Mesendoderm (in vitro differentiated cells): ENCODE measurements around the gene SPINK6.

Experiments used
- DNase-seq: peaks from one replicate; pipeline ENCODE4 v3.0.0; 2013
- H2AK5ac ChIP-seq: 2 replicates; pipeline ENCODE4 v1.6.1; 2013; ENCODE audit warnings: low read length, inconsistent platforms
- H2BK120ac ChIP-seq: 2 replicates; pipeline ENCODE4 v1.6.1; 2013; ENCODE audit warnings: low read depth, mild to moderate bottlenecking, low read length, moderate library complexity, mixed read lengths
- H2BK15ac ChIP-seq: replicated peaks from 2 replicates; pipeline ENCODE4 v1.6.1; 2013; ENCODE audit warnings: low read depth, mild to moderate bottlenecking, moderate library complexity
- H2BK5ac ChIP-seq: 2 replicates; pipeline ENCODE4 v1.6.1; 2013; ENCODE audit warnings: low read length, inconsistent platforms
- H3K18ac ChIP-seq: 2 replicates; pipeline ENCODE4 v1.6.1; 2013; ENCODE audit warnings: mild to moderate bottlenecking, low read length, mixed read lengths
- H3K23ac ChIP-seq: one replicate; pipeline ENCODE4 v1.6.1; 2013; ENCODE audit warnings: low read length
- H3K27ac ChIP-seq: 2 replicates; pipeline ENCODE4 v1.5.1; 2013; ENCODE audit warnings: low read depth, mild to moderate bottlenecking, inconsistent platforms, low read length, moderate library complexity
- H3K27me3 ChIP-seq: 2 replicates; pipeline ENCODE4 v1.6.1; 2013; ENCODE audit warnings: low read length, control low read depth, mild to moderate bottlenecking, inconsistent platforms; ENCODE audit not compliant: insufficient read depth, poor library complexity
- H3K36me3 ChIP-seq: 2 replicates; pipeline ENCODE4 v1.6.1; 2013; ENCODE audit warnings: low read length, inconsistent platforms; ENCODE audit not compliant: control insufficient read depth, insufficient read depth
- H3K4ac ChIP-seq: one replicate; pipeline ENCODE4 v1.6.1; 2013; ENCODE audit warnings: low read depth, mild to moderate bottlenecking, low read length, moderate library complexity
- H3K4me1 ChIP-seq: 2 replicates; pipeline ENCODE4 v1.6.1; 2013; ENCODE audit warnings: low read depth, low read length, inconsistent platforms; ENCODE audit not compliant: control insufficient read depth
- H3K4me2 ChIP-seq: 2 replicates; pipeline ENCODE4 v1.6.1; 2013; ENCODE audit warnings: low read length
- H3K4me3 ChIP-seq: 2 replicates; pipeline ENCODE4 v1.5.1; 2013; ENCODE audit warnings: mild to moderate bottlenecking, low read length
- H3K56ac ChIP-seq: one replicate; pipeline ENCODE4 v1.6.1; 2013; ENCODE audit warnings: low read length
- H3K79me1 ChIP-seq: 2 replicates; pipeline ENCODE4 v1.6.1; 2013; ENCODE audit warnings: low read length, inconsistent platforms
- H3K79me2 ChIP-seq: 2 replicates; pipeline ENCODE4 v1.6.1; 2013; ENCODE audit warnings: mild to moderate bottlenecking, low read length; ENCODE audit not compliant: control insufficient read depth, insufficient read depth
- H3K9ac ChIP-seq: 2 replicates; pipeline ENCODE4 v1.6.1; 2013; ENCODE audit warnings: low read length, inconsistent platforms
- H4K5ac ChIP-seq: one replicate; pipeline ENCODE4 v1.6.1; 2013; ENCODE audit warnings: low read length
- H4K8ac ChIP-seq: one replicate; pipeline ENCODE4 v1.6.1; 2013; ENCODE audit warnings: low read depth, mild to moderate bottlenecking, control low read depth, low read length, moderate library complexity
- WGBS: extraction: QIAGEN DNeasy Blood & Tissue Kit; methylation state at CpG from one replicate; pipeline ENCODE4 v1.1.7; 2013; ENCODE audit warnings: low lambda C conversion rate, missing lambda C conversion rate; ENCODE audit not compliant: insufficient coverage; ENCODE audit errors: extremely low coverage; 5-methylcytosine and 5-hydroxymethylcytosine counted together

Gene SPINK6

DNA sequence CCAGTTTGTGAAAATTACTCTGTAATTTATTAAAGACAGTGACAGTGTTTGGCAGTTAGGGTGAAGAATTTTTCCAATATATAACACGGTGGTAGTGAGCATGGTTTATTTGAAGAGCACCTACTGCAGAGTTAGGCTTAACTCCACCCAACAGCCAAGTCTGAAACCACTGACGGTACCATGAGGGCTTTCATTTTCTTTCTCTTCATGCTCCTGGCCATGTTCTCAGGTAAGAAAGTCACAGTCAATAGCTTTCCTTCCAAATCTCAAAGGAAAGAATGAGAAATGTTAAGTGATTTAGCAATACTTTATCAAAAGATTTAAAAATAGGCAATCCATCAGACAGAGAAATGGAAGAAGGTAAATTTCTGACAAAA is 35.6 kb downstream of the SPINK6 start, which contains the start of gene MARCOL:
TSS of gene MARCOL (plus strand) at position 108 of the 377 bp plus-strand sequence. CDS start at position 181, 73 bp downstream.
- Histone ChIP-seq H3K56ac (no peak within 1 kb of the TSS), H4K8ac (no peak within 1 kb of the TSS), H3K4me3 (no peak within 1 kb of the TSS), H3K23ac (no peak within 1 kb of the TSS), H3K27ac (no peak within 1 kb of the TSS), H3K9ac (no peak within 1 kb of the TSS), H3K36me3 (no peaks in the 10 kb centered on the region), H2BK15ac (no peak within 1 kb of the TSS), H4K5ac (no peak within 1 kb of the TSS), H2AK5ac (no peak within 1 kb of the TSS), H2BK120ac (no peak within 1 kb of the TSS), H2BK5ac (no peak within 1 kb of the TSS), H3K79me1 (no peaks in the 10 kb centered on the region), H3K4me2 (no peak within 1 kb of the TSS), H3K79me2 (no peaks in the 10 kb centered on the region), H3K4me1 (no peaks in the 10 kb centered on the region), H3K4ac (no peak within 1 kb of the TSS), H3K27me3 (no peaks in the 10 kb centered on the region), H3K18ac (no peak within 1 kb of the TSS)
- no CpG with 5 or more reads among the region's 2 CpGs for WGBS
- DNase-seq, result no peak

DNA sequence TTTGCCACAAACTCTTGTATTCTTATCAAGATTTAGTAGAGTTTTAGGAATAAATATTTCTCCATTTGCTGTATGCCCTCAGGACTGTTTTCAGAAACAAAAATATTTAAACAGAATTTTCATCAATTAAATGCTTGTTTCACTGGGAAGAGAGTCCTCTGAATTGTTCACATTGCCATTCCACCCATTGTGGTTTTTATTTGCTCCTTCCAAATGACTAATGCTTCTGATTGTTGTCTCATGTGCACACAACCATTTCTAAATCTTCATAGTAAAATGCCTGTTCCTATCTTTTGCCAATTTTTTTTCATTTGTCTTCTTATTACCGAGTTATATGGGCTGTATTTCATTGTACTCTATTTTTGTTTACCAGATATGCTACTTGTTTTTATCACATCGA is 46.1 kb downstream of the SPINK6 start:
- no peaks in the 10 kb centered on the region for H3K27me3 ChIP-seq
- H3K23ac ChIP-seq, result no peak overlapping the region
- H3K4me3 ChIP-seq, result no peak overlapping the region
- WGBS, result no CpG with 5 or more reads among the region's 2 CpGs
- DNase-seq, result no peak
- H3K36me3 ChIP-seq, result no peaks in the 10 kb centered on the region
- no peak overlapping the region for H3K4ac ChIP-seq
- no peaks in the 10 kb centered on the region for H3K4me1 ChIP-seq
- H3K18ac ChIP-seq, result no peak overlapping the region
- no peaks in the 10 kb centered on the region for H3K79me1 ChIP-seq
- H2BK5ac ChIP-seq, result no peak overlapping the region
- H2BK120ac ChIP-seq, result no peak overlapping the region
- H3K9ac ChIP-seq, result no peak overlapping the region
- H4K8ac ChIP-seq, result no peak overlapping the region
- no peak overlapping the region for H3K4me2 ChIP-seq
- H2AK5ac ChIP-seq, result no peak overlapping the region
- no peak overlapping the region for H3K56ac ChIP-seq
- no peak overlapping the region for H4K5ac ChIP-seq
- H3K79me2 ChIP-seq, result no peaks in the 10 kb centered on the region
- H3K27ac ChIP-seq, result no peak overlapping the region
- H2BK15ac ChIP-seq, result no peak overlapping the region

DNA sequence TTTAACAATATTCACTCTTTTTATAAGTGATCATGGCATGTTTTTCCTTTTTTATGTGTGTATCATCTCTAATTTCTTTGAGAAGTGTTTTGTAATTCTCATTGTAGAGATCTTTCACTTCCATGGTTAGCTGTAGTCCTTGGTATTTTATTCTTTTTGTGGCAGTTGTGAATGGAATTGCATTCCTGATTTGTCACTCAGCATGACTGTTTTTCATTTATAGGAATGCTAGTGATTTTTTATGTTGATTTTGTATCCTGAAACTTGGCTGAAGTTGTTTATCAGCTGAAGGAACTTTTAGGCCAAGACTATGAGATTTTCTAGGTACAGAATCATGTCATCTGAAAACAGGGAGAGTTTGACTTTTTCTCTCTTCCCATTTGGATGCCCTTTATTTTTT is 52.6 kb downstream of the SPINK6 start:
- no peak overlapping the region for H4K8ac ChIP-seq
- no peak overlapping the region for H3K27ac ChIP-seq
- no peak overlapping the region for H3K18ac ChIP-seq
- H3K4me2 ChIP-seq, result no peak overlapping the region
- H2BK120ac ChIP-seq, result no peak overlapping the region
- no peak overlapping the region for H3K23ac ChIP-seq
- H4K5ac ChIP-seq, result no peak overlapping the region
- no peak overlapping the region for H3K4me3 ChIP-seq
- H3K9ac ChIP-seq, result no peak overlapping the region
- H2BK5ac ChIP-seq, result no peak overlapping the region
- no peak overlapping the region for H3K4ac ChIP-seq
- H3K36me3 ChIP-seq, result no peaks in the 10 kb centered on the region
- DNase-seq, result no peak
- no peak overlapping the region for H2AK5ac ChIP-seq
- no peaks in the 10 kb centered on the region for H3K79me1 ChIP-seq
- H3K4me1 ChIP-seq, result no peaks in the 10 kb centered on the region
- no peaks in the 10 kb centered on the region for H3K79me2 ChIP-seq
- H3K56ac ChIP-seq, result no peak overlapping the region
- no peaks in the 10 kb centered on the region for H3K27me3 ChIP-seq
- no peak overlapping the region for H2BK15ac ChIP-seq

DNA sequence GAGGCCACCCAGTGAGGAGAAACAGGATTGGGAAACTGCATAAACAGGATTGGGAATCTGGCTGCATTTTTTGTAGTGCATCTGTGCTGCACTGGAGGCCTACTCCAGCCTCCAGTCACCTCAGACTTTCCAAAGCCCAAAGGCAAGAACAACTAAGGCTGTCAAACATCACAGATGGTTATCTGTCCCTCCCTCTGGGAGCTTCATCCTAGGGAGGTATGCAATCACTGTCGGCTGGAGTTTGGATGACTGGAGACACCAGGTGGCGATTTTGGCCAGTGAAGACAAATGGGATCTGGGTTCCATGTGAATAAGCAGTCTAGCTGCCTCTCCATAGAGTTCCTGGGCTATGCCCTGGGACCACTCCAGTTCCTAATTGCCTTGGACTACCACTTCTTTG is 56.4 kb downstream of the SPINK6 start:
- Histone ChIP-seq H3K9ac (no peak overlapping the region), H3K4me2 (no peak overlapping the region), H3K36me3 (no peaks in the 10 kb centered on the region), H3K4ac (no peak overlapping the region), H3K56ac (no peak overlapping the region), H2AK5ac (no peak overlapping the region), H3K79me2 (no peaks in the 10 kb centered on the region), H2BK15ac (no peak overlapping the region), H3K4me1 (no peaks in the 10 kb centered on the region), H3K23ac (no peak overlapping the region), H3K79me1 (no peaks in the 10 kb centered on the region), H3K27ac (no peak overlapping the region), H2BK5ac (no peak overlapping the region), H2BK120ac (no peak overlapping the region), H3K27me3 (no peaks in the 10 kb centered on the region), H3K18ac (no peak overlapping the region), H4K8ac (no peak overlapping the region), H3K4me3 (no peak overlapping the region), H4K5ac (no peak overlapping the region)
- WGBS, result no CpG with 5 or more reads among the region's 2 CpGs
- peak; percentile 72 for DNase-seq

DNA sequence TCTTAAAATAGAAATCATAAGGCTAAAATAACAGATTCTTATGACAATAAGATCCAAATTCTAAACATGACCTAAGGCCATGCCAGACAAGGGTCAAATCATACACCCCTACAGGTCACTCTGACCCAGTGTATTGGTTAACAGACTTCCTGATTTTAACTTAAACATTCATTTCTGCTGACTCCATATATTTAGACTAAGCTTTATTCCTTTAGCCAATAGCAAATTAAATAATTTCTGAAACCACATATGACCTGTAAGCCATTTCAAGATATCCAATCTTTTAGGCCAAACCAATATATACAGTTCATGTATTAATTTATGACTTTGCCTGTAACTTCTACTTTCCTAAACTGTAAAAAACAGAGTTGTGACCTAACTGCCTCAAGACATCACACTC is 58.4 kb downstream of the SPINK6 start:
- no peaks in the 10 kb centered on the region for H3K36me3 ChIP-seq
- H3K4ac ChIP-seq, result no peak overlapping the region
- H3K27me3 ChIP-seq, result no peaks in the 10 kb centered on the region

More for the DNA sequence above, 58.4 kb downstream of the SPINK6 start:
- Histone ChIP-seq H2AK5ac (no peak overlapping the region), H2BK15ac (no peak overlapping the region), H3K79me2 (no peaks in the 10 kb centered on the region), H3K4me2 (no peak overlapping the region), H4K8ac (no peak overlapping the region), H3K4me3 (no peak overlapping the region), H4K5ac (no peak overlapping the region), H3K27ac (no peak overlapping the region), H3K23ac (no peak overlapping the region), H3K18ac (no peak overlapping the region), H3K79me1 (no peaks in the 10 kb centered on the region), H3K4me1 (no peaks in the 10 kb centered on the region), H3K9ac (no peak overlapping the region), H2BK120ac (no peak overlapping the region), H3K56ac (no peak overlapping the region), H2BK5ac (no peak overlapping the region)
- DNase-seq, result no peak
